HEK293T (cell line): Measurements from ENCODE around the gene SEC22B.
"Not testable (repeated sequence)": the region's sequence is repeated elsewhere in the genome, so short reads cannot be mapped to it uniquely, and the experiment has no call there.

Experiments used
- ARNT ChIP-seq: fragments of 450-650 bp; IDR thresholded peaks from 2 replicates; pipeline ENCODE4 v1.6.1; 2017; ENCODE audit warnings: mild to moderate bottlenecking
- BHLHE40 ChIP-seq: fragments of 450-650 bp; IDR thresholded peaks from 2 replicates; pipeline ENCODE4 v1.6.1; 2016; ENCODE audit warnings: mild to moderate bottlenecking, moderate library complexity, borderline replicate concordance
- ELF4 ChIP-seq: fragments of 450-650 bp; IDR thresholded peaks from 2 replicates; pipeline ENCODE4 v1.6.1; 2017; ENCODE audit warnings: antibody characterized with exemption
- FOXA1 ChIP-seq: fragments of 450-650 bp; IDR thresholded peaks from 2 replicates; pipeline ENCODE4 v1.6.1; 2016; ENCODE audit warnings: mild to moderate bottlenecking
- FOXK2 ChIP-seq: fragments of 450-650 bp; IDR thresholded peaks from 2 replicates; pipeline ENCODE4 v1.6.1; 2016; ENCODE audit warnings: mild to moderate bottlenecking
- FOXM1 ChIP-seq: fragments of 450-650 bp; IDR thresholded peaks from 2 replicates; pipeline ENCODE4 v1.6.1; 2017; ENCODE audit warnings: mild to moderate bottlenecking, borderline replicate concordance
- LEF1 ChIP-seq: fragments of 450-650 bp; IDR thresholded peaks from 2 replicates; pipeline ENCODE4 v1.6.1; 2017; ENCODE audit warnings: mild to moderate bottlenecking, borderline replicate concordance
- NFRKB ChIP-seq: fragments of 450-650 bp; IDR thresholded peaks from 2 replicates; pipeline ENCODE4 v1.6.1; 2016; ENCODE audit warnings: mild to moderate bottlenecking, moderate library complexity
- SP1 ChIP-seq: fragments of 450-650 bp; IDR thresholded peaks from 2 replicates; pipeline ENCODE4 v1.6.1; 2017
- SUZ12 ChIP-seq: fragments of 450-650 bp; IDR thresholded peaks from 2 replicates; pipeline ENCODE4 v1.6.1; 2016; ENCODE audit warnings: mild to moderate bottlenecking

DNA sequence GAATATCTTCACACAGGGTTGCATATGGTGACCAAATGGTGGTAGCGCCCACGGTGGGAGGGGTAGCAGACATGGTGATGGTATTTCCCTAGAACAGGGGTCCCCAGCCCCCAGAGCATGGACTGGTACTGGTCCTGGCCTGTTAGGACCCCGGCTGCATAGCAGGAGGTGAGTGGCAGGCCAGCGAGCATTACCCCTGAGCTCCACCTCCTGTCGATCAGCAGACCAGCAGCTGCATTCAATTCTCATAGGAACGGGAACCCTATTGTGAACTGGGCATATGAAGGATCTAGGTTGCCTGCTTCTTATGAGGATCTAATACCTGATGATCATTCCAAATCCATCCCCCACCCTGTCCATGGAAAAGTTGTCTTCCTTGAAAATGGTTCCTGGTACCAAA is 34.4 kb upstream of the SEC22B start:
- TF ChIP-seq ELF4, NFRKB, FOXM1, BHLHE40, SP1, LEF1, FOXK2, FOXA1, ARNT, SUZ12: not testable (repeated sequence)
